ENCODE data around the gene ADK. TPM values are rescaled to one million over a fixed set of nuclear protein-coding genes. Genes with fewer than 3 reads are reported as not detected.
"Not testable (repeated sequence)": the region's sequence is repeated elsewhere in the genome, so short reads cannot be mapped to it uniquely, and the experiment has no call there.

The ADK gene
- total RNA-seq, 1 donor from 2014 or later, result 46.1 TPM

DNA sequence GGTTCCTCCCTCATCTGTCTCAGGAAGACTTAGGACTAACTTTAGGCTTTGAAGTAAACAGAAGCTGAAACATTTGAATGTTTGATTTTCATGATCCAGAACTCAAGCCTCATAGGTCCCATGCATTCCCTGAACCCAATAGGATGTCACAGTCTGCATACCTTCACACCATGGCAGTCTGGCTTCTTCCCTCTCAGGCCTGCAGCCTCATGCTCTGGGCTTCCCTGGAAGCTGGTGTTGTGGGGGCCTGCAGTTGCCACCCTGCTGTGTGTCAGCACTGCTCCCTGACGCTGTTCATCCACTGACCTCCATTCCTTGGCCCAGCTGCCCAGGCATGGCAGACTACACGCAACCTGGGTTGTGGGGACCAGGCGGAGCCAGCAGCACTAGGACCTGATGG, 407.9 kb downstream of the ADK start:
- Mint-ChIP-seq H3K9me3 (no peaks in the 10 kb centered on the region), H3K4me1 (no peaks in the 10 kb centered on the region), H3K4me3 (no peak overlapping the region), H3K27me3 (no peaks in the 10 kb centered on the region), H3K27ac (no peak overlapping the region), H3K36me3 (ENCODE audit: low read depth) (peaks cover 27% of the 10 kb centered on the region)
- CTCF ChIA-PET, result interaction anchor here (0.7 kb wide), 1 partner anchor 666 kb away, joined by 3 read pairs; no protein-coding TSS in a partner anchor
- TF ChIP-seq, protein P1, sequence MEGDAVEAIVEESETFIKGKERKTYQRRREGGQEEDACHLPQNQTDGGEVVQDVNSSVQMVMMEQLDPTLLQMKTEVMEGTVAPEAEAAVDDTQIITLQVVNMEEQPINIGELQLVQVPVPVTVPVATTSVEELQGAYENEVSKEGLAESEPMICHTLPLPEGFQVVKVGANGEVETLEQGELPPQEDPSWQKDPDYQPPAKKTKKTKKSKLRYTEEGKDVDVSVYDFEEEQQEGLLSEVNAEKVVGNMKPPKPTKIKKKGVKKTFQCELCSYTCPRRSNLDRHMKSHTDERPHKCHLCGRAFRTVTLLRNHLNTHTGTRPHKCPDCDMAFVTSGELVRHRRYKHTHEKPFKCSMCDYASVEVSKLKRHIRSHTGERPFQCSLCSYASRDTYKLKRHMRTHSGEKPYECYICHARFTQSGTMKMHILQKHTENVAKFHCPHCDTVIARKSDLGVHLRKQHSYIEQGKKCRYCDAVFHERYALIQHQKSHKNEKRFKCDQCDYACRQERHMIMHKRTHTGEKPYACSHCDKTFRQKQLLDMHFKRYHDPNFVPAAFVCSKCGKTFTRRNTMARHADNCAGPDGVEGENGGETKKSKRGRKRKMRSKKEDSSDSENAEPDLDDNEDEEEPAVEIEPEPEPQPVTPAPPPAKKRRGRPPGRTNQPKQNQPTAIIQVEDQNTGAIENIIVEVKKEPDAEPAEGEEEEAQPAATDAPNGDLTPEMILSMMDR (IDR thresholded peaks at IDR 0.05), result no peak
- POLR2A ChIA-PET, result no interaction called here
- intact Hi-C loops (cut with micrococcal nuclease), result no loop called here
- ATAC-seq (ENCODE audit: low read depth), result no peak
- no peak for DNase-seq

DNA sequence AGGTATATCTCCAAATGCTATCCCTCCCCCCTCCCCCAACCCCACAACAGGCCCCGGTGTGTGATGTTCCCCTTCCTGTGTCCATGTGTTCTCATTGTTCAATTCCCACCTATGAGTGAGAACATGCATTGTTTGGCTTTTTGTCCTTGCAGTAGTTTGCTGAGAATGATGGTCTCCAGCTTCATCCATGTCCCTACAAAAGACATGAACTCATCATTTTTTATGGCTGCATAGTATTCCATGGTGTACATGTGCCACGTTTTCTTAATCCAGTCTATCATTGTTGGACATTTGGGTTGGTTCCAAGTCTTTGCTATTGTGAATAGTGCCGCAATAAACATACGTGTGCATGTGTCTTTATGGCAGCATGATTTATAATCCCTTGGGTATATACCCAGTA, 417.9 kb downstream of the ADK start:
- intact Hi-C loops (cut with micrococcal nuclease); H3K9me3 Mint-ChIP-seq; POLR2A ChIA-PET; ATAC-seq (ENCODE audit: low read depth); H3K27ac Mint-ChIP-seq; CTCF ChIA-PET; H3K4me3 Mint-ChIP-seq; H3K4me1 Mint-ChIP-seq; DNase-seq; H3K27me3 Mint-ChIP-seq: not testable (repeated sequence)
- H3K36me3 Mint-ChIP-seq (ENCODE audit: low read depth), result peaks cover 24% of the 10 kb centered on the region

GRCh38 chr10:74573497-74573896, 422.5 kb downstream of the ADK start:
- H3K4me3 Mint-ChIP-seq; intact Hi-C loops (cut with micrococcal nuclease); POLR2A ChIA-PET; H3K9me3 Mint-ChIP-seq; CTCF ChIA-PET; DNase-seq; H3K4me1 Mint-ChIP-seq; ATAC-seq (ENCODE audit: low read depth); H3K27ac Mint-ChIP-seq; H3K27me3 Mint-ChIP-seq: not testable (repeated sequence)
- peaks cover 31% of the 10 kb centered on the region for H3K36me3 Mint-ChIP-seq (ENCODE audit: low read depth)

DNA sequence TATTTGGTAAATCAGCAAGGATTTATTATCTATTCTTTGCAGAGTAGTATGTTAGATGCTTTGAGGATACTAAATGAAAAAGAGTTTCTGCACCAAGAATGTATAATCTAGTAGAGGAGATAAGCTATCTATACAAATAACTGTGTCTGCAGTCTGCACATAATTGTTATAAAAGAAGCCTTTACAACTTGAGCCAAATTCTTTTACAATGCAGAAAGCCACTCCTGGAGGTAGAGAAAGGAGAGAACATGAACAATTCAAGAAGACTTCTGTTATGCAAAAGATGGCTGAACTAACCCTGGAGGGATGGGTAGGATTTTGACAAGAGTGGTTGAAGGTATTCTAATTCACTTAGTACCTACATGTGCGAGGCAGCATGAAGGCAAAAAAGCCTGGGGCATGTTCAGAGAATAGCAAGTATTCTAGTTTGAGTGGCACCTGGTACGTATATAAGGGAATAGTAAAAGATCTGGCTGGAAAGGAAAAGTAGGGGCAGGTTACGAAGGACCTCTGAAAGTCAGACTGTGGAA, 424.2 kb downstream of the ADK start:
- Mint-ChIP-seq H3K4me3 (no peak overlapping the region), H3K9me3 (no peaks in the 10 kb centered on the region), H3K4me1 (no peaks in the 10 kb centered on the region), H3K27ac (no peak overlapping the region), H3K36me3 (ENCODE audit: low read depth) (peaks cover 35% of the 10 kb centered on the region), H3K27me3 (no peaks in the 10 kb centered on the region)
- CTCF ChIA-PET, result no interaction called here
- ATAC-seq (ENCODE audit: low read depth) (no peak), DNase-seq (no peak)
- POLR2A ChIA-PET, result no interaction called here
- TF ChIP-seq, protein P1 (IDR thresholded peaks at IDR 0.05), result no peak
- intact Hi-C loops (cut with micrococcal nuclease), result no loop called here

DNA sequence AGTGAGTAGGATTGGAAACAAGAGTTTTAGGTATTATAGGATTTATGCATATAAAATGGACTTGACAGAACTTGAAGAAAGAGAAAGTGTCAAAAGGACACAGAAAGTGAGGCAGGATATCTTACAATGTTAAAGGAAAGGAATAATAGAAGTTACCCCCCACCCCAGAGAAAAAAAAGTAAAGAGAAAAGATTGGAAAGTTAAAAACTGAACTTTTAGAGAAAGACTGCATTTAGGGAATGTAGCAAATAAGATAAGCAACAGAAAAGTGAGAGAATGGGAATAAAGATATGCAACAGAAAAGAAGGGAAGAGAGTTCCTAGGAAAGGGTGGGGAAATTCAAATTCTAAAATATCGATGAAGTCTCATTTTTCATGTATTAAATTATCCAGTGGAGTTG, 424.9 kb downstream of the ADK start:
- ChIA-PET CTCF (no interaction called here), POLR2A (no interaction called here)
- intact Hi-C loops (cut with micrococcal nuclease), result no loop called here
- TF ChIP-seq, protein P1 (IDR thresholded peaks at IDR 0.05), result no peak
- Mint-ChIP-seq H3K36me3 (ENCODE audit: low read depth) (peaks cover 39% of the 10 kb centered on the region), H3K27me3 (no peaks in the 10 kb centered on the region), H3K4me3 (no peak overlapping the region), H3K27ac (no peak overlapping the region), H3K4me1 (no peaks in the 10 kb centered on the region), H3K9me3 (peaks cover 5% of the 10 kb centered on the region)
- DNase-seq (no peak), ATAC-seq (ENCODE audit: low read depth) (no peak)

- Mint-ChIP-seq H3K9me3 (peaks cover 5% of the 10 kb centered on the region), H3K36me3 (ENCODE audit: low read depth) (peaks cover 36% of the 10 kb centered on the region), H3K27me3 (no peaks in the 10 kb centered on the region), H3K4me1 (no peaks in the 10 kb centered on the region), H3K27ac (no peak overlapping the region), H3K4me3 (no peak overlapping the region)
- ChIA-PET CTCF (no interaction called here), POLR2A (no interaction called here)
- ATAC-seq (ENCODE audit: low read depth) (no peak), DNase-seq (no peak)
- intact Hi-C loops (cut with micrococcal nuclease), result no loop called here
- TF ChIP-seq, protein P1 (IDR thresholded peaks at IDR 0.05), result no peak
Measured at GRCh38 chr10:74576586-74576985, 425.6 kb downstream of the ADK start.

DNA sequence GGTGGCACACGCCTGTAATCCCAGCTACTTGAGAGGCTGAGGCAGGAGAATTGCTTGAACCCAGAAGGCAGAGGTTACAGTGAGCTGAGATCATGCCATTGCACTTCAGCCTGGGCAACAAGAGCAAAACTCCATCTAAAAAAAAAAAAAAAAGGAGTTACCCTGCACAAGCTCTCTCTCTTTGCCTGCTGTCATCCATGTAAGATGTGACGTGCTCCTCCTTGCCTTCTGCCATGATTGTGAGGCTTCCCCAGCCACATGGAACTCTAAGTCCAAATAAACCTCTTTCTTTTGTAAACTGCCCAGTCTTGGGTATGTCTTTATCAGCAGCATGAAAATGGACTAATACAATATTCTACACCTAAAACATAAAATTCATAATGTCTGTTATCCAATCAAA, 429.4 kb downstream of the ADK start:
- H3K27me3 Mint-ChIP-seq; H3K4me3 Mint-ChIP-seq; H3K9me3 Mint-ChIP-seq; intact Hi-C loops (cut with micrococcal nuclease); H3K27ac Mint-ChIP-seq; ATAC-seq (ENCODE audit: low read depth); CTCF ChIA-PET; DNase-seq; POLR2A ChIA-PET: not testable (repeated sequence)
- peaks cover 25% of the 10 kb centered on the region for H3K36me3 Mint-ChIP-seq (ENCODE audit: low read depth)
- H3K4me1 Mint-ChIP-seq, result peaks cover 22% of the 10 kb centered on the region

Measured in activated B cell treated with CpG ODN at 0.5 μM for 24 hours (primary cell).